Left kidney (tissue), 2 donors: ENCODE results near the gene ADCYAP1R1. TPM values are rescaled to one million over a fixed set of nuclear protein-coding genes. Genes with fewer than 3 reads are reported as not detected.

Source experiments
- DNase-seq: peaks from one replicate; pipeline ENCODE4 v3.0.0-alpha.2; 2013
- polyA plus RNA-seq: library from polyadenylated mRNA; unstranded; fragments of 120-200 nt; gene quantifications from one replicate; pipeline ENCODE4 v1.2.1, GENCODE V29; 2013; ENCODE audit not compliant: insufficient read length

Gene ADCYAP1R1
- polyA plus RNA-seq, 1 donor: 0.75 TPM

- no peak for DNase-seq
Observed at GRCh38 chr7:31067491-31067890, 15.4 kb downstream of the ADCYAP1R1 start.

GRCh38 chr7:31068006-31068675 lies 16.0 kb downstream of the ADCYAP1R1 start:
- DNase-seq: no peak

- DNase-seq: no peak
Observed at GRCh38 chr7:31069860-31070555, 17.9 kb downstream of the ADCYAP1R1 start.

GRCh38 chr7:31070991-31071644 lies 19.0 kb downstream of the ADCYAP1R1 start:
- no peak for DNase-seq

GRCh38 chr7:31071645-31072029 lies 19.5 kb downstream of the ADCYAP1R1 start:
- no peak for DNase-seq

GRCh38 chr7:31073326-31074119 lies 21.4 kb downstream of the ADCYAP1R1 start:
- DNase-seq: no peak

GRCh38 chr7:31074120-31074383 lies 21.9 kb downstream of the ADCYAP1R1 start:
- no peak for DNase-seq

- no peak for DNase-seq
Observed at GRCh38 chr7:31074403-31075085, 22.4 kb downstream of the ADCYAP1R1 start.

GRCh38 chr7:31075086-31075405 lies 22.9 kb downstream of the ADCYAP1R1 start:
- DNase-seq: no peak

- DNase-seq: no peak
Observed at GRCh38 chr7:31076051-31076450, 23.9 kb downstream of the ADCYAP1R1 start.

GRCh38 chr7:31076641-31077310 lies 24.7 kb downstream of the ADCYAP1R1 start:
- DNase-seq: no peak

- DNase-seq: no peak
Observed at GRCh38 chr7:31077484-31078362, 25.6 kb downstream of the ADCYAP1R1 start.

- no peak for DNase-seq
Observed at GRCh38 chr7:31078363-31078990, 26.4 kb downstream of the ADCYAP1R1 start.

- no peak for DNase-seq
Observed at GRCh38 chr7:31079126-31079823, 27.2 kb downstream of the ADCYAP1R1 start.

GRCh38 chr7:31079824-31080511 lies 27.9 kb downstream of the ADCYAP1R1 start:
- no peak for DNase-seq

GRCh38 chr7:31080763-31081162 lies 28.7 kb downstream of the ADCYAP1R1 start:
- no peak for DNase-seq

GRCh38 chr7:31082017-31082416 lies 29.9 kb downstream of the ADCYAP1R1 start:
- DNase-seq: no peak

- peak; percentile 14 for DNase-seq
Observed at GRCh38 chr7:31082447-31082846, 30.3 kb downstream of the ADCYAP1R1 start.

- peak; percentile 50 for DNase-seq
Observed at GRCh38 chr7:31083210-31083786, 31.2 kb downstream of the ADCYAP1R1 start.
